Kidney tubule cell (primary cell): Measurements from ENCODE around the gene MBP.
A peak's percentile ranks its signal among the peaks of the same experiment; 100 is the strongest.

Source experiments
- DNase-seq: peaks from one replicate; pipeline ENCODE4 v3.0.0-alpha.2; 2018; ENCODE audit warnings: low spot score

The MBP gene

GRCh38 chr18:77047803-77048419 is 84.7 kb downstream of the MBP start:
- no peak for DNase-seq

- no peak for DNase-seq
Measured at GRCh38 chr18:77046994-77047393, 85.6 kb downstream of the MBP start.

GRCh38 chr18:77046409-77046808 is 86.2 kb downstream of the MBP start:
- no peak for DNase-seq

GRCh38 chr18:77045677-77046076 is 86.9 kb downstream of the MBP start:
- DNase-seq: no peak

GRCh38 chr18:77044866-77045664 is 87.5 kb downstream of the MBP start:
- no peak for DNase-seq

GRCh38 chr18:77043541-77044280 is 88.9 kb downstream of the MBP start:
- no peak for DNase-seq

GRCh38 chr18:77042583-77042982 is 90.0 kb downstream of the MBP start:
- DNase-seq: no peak

GRCh38 chr18:77039196-77040130 is 93.1 kb downstream of the MBP start:
- peak; percentile 73 for DNase-seq

- no peak for DNase-seq
Measured at GRCh38 chr18:77038182-77038858, 94.3 kb downstream of the MBP start.

- no peak for DNase-seq
Measured at GRCh38 chr18:77037567-77037966, 95.0 kb downstream of the MBP start.

- DNase-seq: no peak
Measured at GRCh38 chr18:77035380-77036187, 97.0 kb downstream of the MBP start.

- no peak for DNase-seq
Measured at GRCh38 chr18:77033575-77033974, 99.0 kb downstream of the MBP start.

GRCh38 chr18:77032181-77032701 is 100.3 kb downstream of the MBP start:
- no peak for DNase-seq

GRCh38 chr18:77031662-77032061 is 100.9 kb downstream of the MBP start:
- no peak for DNase-seq

GRCh38 chr18:77030201-77030600 is 102.4 kb downstream of the MBP start:
- DNase-seq: no peak

- DNase-seq: no peak
Measured at GRCh38 chr18:77025831-77026363, 106.7 kb downstream of the MBP start.

GRCh38 chr18:77025123-77025522 is 107.5 kb downstream of the MBP start:
- DNase-seq: no peak

GRCh38 chr18:77024476-77024875 is 108.1 kb downstream of the MBP start:
- DNase-seq: no peak

- no peak for DNase-seq
Measured at GRCh38 chr18:77023102-77023782, 109.3 kb downstream of the MBP start.
